Measurements from ENCODE around the gene KDSR. TPM values are rescaled to one million over a fixed set of nuclear protein-coding genes. Genes with fewer than 3 reads are reported as not detected.

The KDSR gene
- total RNA-seq, 1 experiment from 2014 or later = 26.8 TPM

- CTCF ChIA-PET = no interaction called here
- Mint-ChIP-seq H3K9me3 (ENCODE audit: unreplicated experiment) (no peaks in the 10 kb centered on the region), H3K36me3 (ENCODE audit: insufficient read depth, unreplicated experiment) (peaks cover 42% of the 10 kb centered on the region), H3K27me3 (ENCODE audit: insufficient read depth, unreplicated experiment) (no peaks in the 10 kb centered on the region), H3K27ac (ENCODE audit: unreplicated experiment) (no peak overlapping the region), H3K4me1 (ENCODE audit: low read depth, unreplicated experiment) (no peaks in the 10 kb centered on the region), H3K4me3 (ENCODE audit: unreplicated experiment) (no peak overlapping the region)
- Histone ChIP-seq H3K9me3 (no peaks in the 10 kb centered on the region), H3K4me1 (no peaks in the 10 kb centered on the region), H3K36me3 (ENCODE audit: control insufficient read depth, insufficient read depth, low read length) (no peaks in the 10 kb centered on the region), H3K4me3 (ENCODE audit: low read depth, low read length) (no peak overlapping the region), H3K27me3 (replicated peaks; ENCODE audit: control insufficient read depth, insufficient read depth, low read length) (no peaks in the 10 kb centered on the region)
- BruUV-seq (replicated peaks) = no TSS peak
- DNase-seq = peak; percentile 25 to 38
- intact Hi-C loops (cut with micrococcal nuclease; ENCODE audit: unreplicated experiment) = loop anchor here (1.0 to 5.0 kb wide), 2 partner anchors 97 to 505 kb away; no protein-coding TSS in a partner anchor
- peak in 1 of 2 experiments; percentile 42 for TF ChIP-seq CTCF (IDR thresholded peaks at IDR 0.05; ENCODE audit: insufficient read depth in 1 of 2, low read depth in 1 of 2, low read length in 1 of 2, severe bottlenecking in 1 of 2, unreplicated experiment in 1 of 2)
- POLR2A ChIA-PET = no interaction called here
Measured at GRCh38 chr18:63342206-63342605, 24.8 kb downstream of the KDSR start.

DNA sequence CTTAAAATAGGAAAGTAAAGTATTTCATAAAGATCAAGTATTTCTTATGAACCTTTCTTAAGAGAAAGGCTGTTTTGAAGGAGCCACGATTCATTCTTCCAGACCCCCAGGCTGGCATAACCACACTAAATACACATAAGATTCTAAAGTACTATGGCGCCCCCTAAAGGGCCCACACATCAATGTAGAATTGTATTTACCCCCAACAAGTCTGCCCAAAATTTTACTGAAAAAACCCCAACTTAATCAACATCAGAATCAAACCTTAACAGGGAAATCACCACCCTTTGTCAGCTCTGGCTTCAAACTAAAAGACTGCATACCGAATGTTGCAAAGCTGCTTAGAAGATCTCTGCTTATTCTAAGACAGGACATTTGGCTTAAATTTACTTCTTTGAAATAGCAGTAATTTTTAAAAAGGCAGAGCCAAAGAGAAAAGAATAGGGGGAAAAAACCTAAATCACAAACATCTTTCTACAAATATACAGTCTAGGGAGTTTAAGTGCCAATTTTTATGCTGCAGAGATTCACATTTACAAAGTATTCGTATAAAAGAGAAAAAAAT, 27.0 kb downstream of the KDSR start:
- intact Hi-C loops (cut with micrococcal nuclease; ENCODE audit: unreplicated experiment) = loop anchor here (5.0 kb wide), 1 partner anchor 507 kb away; no protein-coding TSS in a partner anchor
- POLR2A ChIA-PET = no interaction called here

GRCh38 chr18:63336366-63337099, 30.5 kb downstream of the KDSR start:
- Mint-ChIP-seq H3K4me3 (ENCODE audit: unreplicated experiment) (no peak overlapping the region), H3K27ac (ENCODE audit: unreplicated experiment) (no peak overlapping the region), H3K9me3 (ENCODE audit: unreplicated experiment) (no peaks in the 10 kb centered on the region), H3K36me3 (ENCODE audit: insufficient read depth, unreplicated experiment) (peaks cover 37% of the 10 kb centered on the region), H3K4me1 (ENCODE audit: low read depth, unreplicated experiment) (no peaks in the 10 kb centered on the region), H3K27me3 (ENCODE audit: insufficient read depth, unreplicated experiment) (no peaks in the 10 kb centered on the region)
- ChIA-PET CTCF (no interaction called here), POLR2A (no interaction called here)
- 0 out of 2 replicates have a peak, but pooled peaks cover 4% of the 10 kb centered on the region for H3K4me1 ChIP-seq
- H3K27me3 ChIP-seq (replicated peaks; ENCODE audit: control insufficient read depth, insufficient read depth, low read length) = no peaks in the 10 kb centered on the region
- BruUV-seq (replicated peaks) = no TSS peak
- DNase-seq = peak in 1 of 2 experiments; percentile 6
- no peak for TF ChIP-seq CTCF (IDR thresholded peaks at IDR 0.05; ENCODE audit: insufficient read depth in 1 of 2, low read depth in 1 of 2, low read length in 1 of 2, severe bottlenecking in 1 of 2, unreplicated experiment in 1 of 2)
- no peak overlapping the region for H3K4me3 ChIP-seq (ENCODE audit: low read depth, low read length)
- intact Hi-C loops (cut with micrococcal nuclease; ENCODE audit: unreplicated experiment) = no loop called here
- no peaks in the 10 kb centered on the region for H3K9me3 ChIP-seq
- H3K36me3 ChIP-seq (ENCODE audit: control insufficient read depth, insufficient read depth, low read length) = no peaks in the 10 kb centered on the region

More for the DNA sequence above, 27.0 kb downstream of the KDSR start:
- CTCF ChIA-PET = no interaction called here
- no peaks in the 10 kb centered on the region for H3K4me1 Mint-ChIP-seq (ENCODE audit: low read depth, unreplicated experiment)
- H3K27ac Mint-ChIP-seq (ENCODE audit: unreplicated experiment) = no peak overlapping the region
- H3K9me3 Mint-ChIP-seq (ENCODE audit: unreplicated experiment) = no peaks in the 10 kb centered on the region
- peak; percentile 13 to 25 for TF ChIP-seq CTCF (IDR thresholded peaks at IDR 0.05; ENCODE audit: insufficient read depth in 1 of 2, low read depth in 1 of 2, low read length in 1 of 2, severe bottlenecking in 1 of 2, unreplicated experiment in 1 of 2)
- DNase-seq = no peak
- Histone ChIP-seq H3K27me3 (replicated peaks; ENCODE audit: control insufficient read depth, insufficient read depth, low read length) (no peaks in the 10 kb centered on the region), H3K4me1 (0 out of 2 replicates have a peak, but pooled peaks cover 4% of the 10 kb centered on the region), H3K36me3 (ENCODE audit: control insufficient read depth, insufficient read depth, low read length) (no peaks in the 10 kb centered on the region), H3K9me3 (no peaks in the 10 kb centered on the region), H3K4me3 (ENCODE audit: low read depth, low read length) (no peak overlapping the region)
- BruUV-seq (replicated peaks) = no TSS peak
- no peaks in the 10 kb centered on the region for H3K27me3 Mint-ChIP-seq (ENCODE audit: insufficient read depth, unreplicated experiment)
- H3K36me3 Mint-ChIP-seq (ENCODE audit: insufficient read depth, unreplicated experiment) = peaks cover 47% of the 10 kb centered on the region
- no peak overlapping the region for H3K4me3 Mint-ChIP-seq (ENCODE audit: unreplicated experiment)
